DMS53 treated with DMSO at 0.1 percent for 48 hours (cell line): Measurements from ENCODE around the gene SELENOF.
"Not testable (repeated sequence)": the region's sequence is repeated elsewhere in the genome, so short reads cannot be mapped to it uniquely, and the experiment has no call there.

Experiments
- DNase-seq: peaks from one replicate; lab custom pipeline; 2025; ENCODE audit not compliant: unreplicated experiment; lab: John Stamatoyannopoulos, UW

SELENOF gene

GRCh38 chr1:86819970-86820369, 94.0 kb downstream of the SELENOF start:
- DNase-seq, result not testable (repeated sequence)

- not testable (repeated sequence) for DNase-seq
Observed at GRCh38 chr1:86817246-86817826, 96.6 kb downstream of the SELENOF start.

GRCh38 chr1:86814118-86814517, 99.8 kb downstream of the SELENOF start:
- not testable (repeated sequence) for DNase-seq
